ENCODE measurements around the gene SLC6A20.

SLC6A20 gene

GRCh38 chr3:45803252-45803935, 7.1 kb upstream of the SLC6A20 start:
- no peaks in the 10 kb centered on the region for H3K36me3 ChIP-seq (ENCODE audit: low read depth)
- DNase-seq (ENCODE audit: low spot score) (no peak), ATAC-seq (ENCODE audit: low read depth) (no peak)
- no peaks in the 10 kb centered on the region for H3K27me3 ChIP-seq (ENCODE audit: insufficient read depth, poor library complexity, severe bottlenecking)
- no peaks in the 10 kb centered on the region for H3K4me1 ChIP-seq (ENCODE audit: insufficient read depth, poor library complexity, severe bottlenecking)
- TF ChIP-seq CTCF (IDR thresholded peaks at IDR 0.05; ENCODE audit: poor library complexity, severe bottlenecking): no peak
- H3K27ac ChIP-seq (ENCODE audit: poor library complexity, severe bottlenecking): no peak overlapping the region
- H3K9me3 ChIP-seq (ENCODE audit: severe bottlenecking): no peaks in the 10 kb centered on the region
- H3K4me3 ChIP-seq (ENCODE audit: severe bottlenecking): no peak overlapping the region

GRCh38 chr3:45802146-45802545, 5.8 kb upstream of the SLC6A20 start:
- no peak for TF ChIP-seq CTCF (IDR thresholded peaks at IDR 0.05; ENCODE audit: poor library complexity, severe bottlenecking)
- no peaks in the 10 kb centered on the region for H3K9me3 ChIP-seq (ENCODE audit: severe bottlenecking)

GRCh38 chr3:45800611-45801010, 4.3 kb upstream of the SLC6A20 start:
- Histone ChIP-seq H3K36me3 (ENCODE audit: low read depth) (no peaks in the 10 kb centered on the region), H3K9me3 (ENCODE audit: severe bottlenecking) (no peaks in the 10 kb centered on the region), H3K4me1 (ENCODE audit: insufficient read depth, poor library complexity, severe bottlenecking) (no peaks in the 10 kb centered on the region), H3K27ac (ENCODE audit: poor library complexity, severe bottlenecking) (no peak overlapping the region), H3K27me3 (ENCODE audit: insufficient read depth, poor library complexity, severe bottlenecking) (peaks cover 23% of the 10 kb centered on the region), H3K4me3 (ENCODE audit: severe bottlenecking) (no peak overlapping the region)
- DNase-seq (ENCODE audit: low spot score): no peak
- no peak for TF ChIP-seq CTCF (IDR thresholded peaks at IDR 0.05; ENCODE audit: poor library complexity, severe bottlenecking)
- ATAC-seq (ENCODE audit: low read depth): peak; percentile 14; the same call in 1 of the 3 replicates

More at GRCh38 chr3:45802146-45802545, 5.8 kb upstream of the SLC6A20 start:
- H3K36me3 ChIP-seq (ENCODE audit: low read depth): no peaks in the 10 kb centered on the region
- H3K4me1 ChIP-seq (ENCODE audit: insufficient read depth, poor library complexity, severe bottlenecking): no peaks in the 10 kb centered on the region
- H3K4me3 ChIP-seq (ENCODE audit: severe bottlenecking): no peak overlapping the region
- ATAC-seq (ENCODE audit: low read depth) (no peak), DNase-seq (ENCODE audit: low spot score) (no peak)
- peaks cover 7% of the 10 kb centered on the region for H3K27me3 ChIP-seq (ENCODE audit: insufficient read depth, poor library complexity, severe bottlenecking)
- no peak overlapping the region for H3K27ac ChIP-seq (ENCODE audit: poor library complexity, severe bottlenecking)

- TF ChIP-seq CTCF (IDR thresholded peaks at IDR 0.05; ENCODE audit: poor library complexity, severe bottlenecking): no peak
- ATAC-seq (ENCODE audit: low read depth) (no peak), DNase-seq (ENCODE audit: low spot score) (no peak)
- Histone ChIP-seq H3K9me3 (ENCODE audit: severe bottlenecking) (no peaks in the 10 kb centered on the region), H3K27me3 (ENCODE audit: insufficient read depth, poor library complexity, severe bottlenecking) (peaks cover 33% of the 10 kb centered on the region), H3K4me3 (ENCODE audit: severe bottlenecking) (no peak overlapping the region), H3K27ac (ENCODE audit: poor library complexity, severe bottlenecking) (no peak overlapping the region), H3K4me1 (ENCODE audit: insufficient read depth, poor library complexity, severe bottlenecking) (no peaks in the 10 kb centered on the region), H3K36me3 (ENCODE audit: low read depth) (no peaks in the 10 kb centered on the region)
These were observed 3.2 kb upstream of the SLC6A20 start for GRCh38 chr3:45799586-45799985.

- peaks cover 34% of the 10 kb centered on the region for H3K27me3 ChIP-seq (ENCODE audit: insufficient read depth, poor library complexity, severe bottlenecking)
- DNase-seq (ENCODE audit: low spot score): no peak
These were observed 1.7 kb upstream of the SLC6A20 start for GRCh38 chr3:45798034-45798433.

More at GRCh38 chr3:45798034-45798433, 1.7 kb upstream of the SLC6A20 start:
- Histone ChIP-seq H3K27ac (ENCODE audit: poor library complexity, severe bottlenecking) (no peak overlapping the region), H3K36me3 (ENCODE audit: low read depth) (no peaks in the 10 kb centered on the region), H3K4me1 (ENCODE audit: insufficient read depth, poor library complexity, severe bottlenecking) (no peaks in the 10 kb centered on the region), H3K9me3 (ENCODE audit: severe bottlenecking) (no peaks in the 10 kb centered on the region), H3K4me3 (ENCODE audit: severe bottlenecking) (no peak overlapping the region)
- ATAC-seq (ENCODE audit: low read depth): no peak
- TF ChIP-seq CTCF (IDR thresholded peaks at IDR 0.05; ENCODE audit: poor library complexity, severe bottlenecking): no peak

Data from RWPE2 (cell line).